ENCODE data around the gene ARMC3. TPM values are rescaled to one million over a fixed set of nuclear protein-coding genes. Genes with fewer than 3 reads are reported as not detected.

Gene ARMC3
- polyA plus RNA-seq, 1 donor from 2014 or later = 0.22 TPM

DNA sequence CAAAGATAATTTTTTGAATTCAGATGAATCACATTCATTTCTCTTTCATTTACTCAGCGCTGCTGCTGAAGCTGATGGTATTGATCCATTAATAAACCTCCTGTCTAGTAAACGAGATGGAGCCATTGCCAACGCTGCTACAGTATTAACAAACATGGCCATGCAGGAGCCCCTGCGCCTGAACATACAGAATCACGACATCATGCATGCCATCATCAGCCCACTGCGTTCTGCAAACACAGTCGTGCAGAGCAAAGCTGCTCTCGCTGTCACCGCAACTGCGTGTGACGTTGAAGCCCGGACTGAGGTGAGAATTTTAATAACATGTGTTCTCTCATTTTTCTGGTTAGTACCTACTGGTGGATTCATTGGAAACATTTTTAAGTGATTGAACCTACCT is 70.2 kb downstream of the ARMC3 start:
- Histone ChIP-seq H3K79me2 (replicated peaks; ENCODE audit: insufficient read depth, low read length) (no peaks in the 10 kb centered on the region), H4K20me1 (ENCODE audit: insufficient read depth) (no peaks in the 10 kb centered on the region), H3K9me3 (ENCODE audit: low read length) (no peaks in the 10 kb centered on the region), H2AFZ (ENCODE audit: low read depth, low read length) (no peak overlapping the region), H3K27me3 (ENCODE audit: insufficient read depth, low read depth, low read length) (no peaks in the 10 kb centered on the region), H3K27ac (ENCODE audit: low read length) (no peak overlapping the region), H3K9ac (ENCODE audit: low read length) (no peak overlapping the region), H3K4me2 (ENCODE audit: low read length) (no peak overlapping the region), H3K9me2 (ENCODE audit: insufficient read depth, low read length) (no peaks in the 10 kb centered on the region), H3F3A (ENCODE audit: insufficient read depth, low read length, poor library complexity, severe bottlenecking) (no peaks in the 10 kb centered on the region), H3K36me3 (ENCODE audit: insufficient read depth, low read length) (no peaks in the 10 kb centered on the region), H3K4me3 (ENCODE audit: low read length) (no peak overlapping the region)
- TF ChIP-seq, protein P1, sequence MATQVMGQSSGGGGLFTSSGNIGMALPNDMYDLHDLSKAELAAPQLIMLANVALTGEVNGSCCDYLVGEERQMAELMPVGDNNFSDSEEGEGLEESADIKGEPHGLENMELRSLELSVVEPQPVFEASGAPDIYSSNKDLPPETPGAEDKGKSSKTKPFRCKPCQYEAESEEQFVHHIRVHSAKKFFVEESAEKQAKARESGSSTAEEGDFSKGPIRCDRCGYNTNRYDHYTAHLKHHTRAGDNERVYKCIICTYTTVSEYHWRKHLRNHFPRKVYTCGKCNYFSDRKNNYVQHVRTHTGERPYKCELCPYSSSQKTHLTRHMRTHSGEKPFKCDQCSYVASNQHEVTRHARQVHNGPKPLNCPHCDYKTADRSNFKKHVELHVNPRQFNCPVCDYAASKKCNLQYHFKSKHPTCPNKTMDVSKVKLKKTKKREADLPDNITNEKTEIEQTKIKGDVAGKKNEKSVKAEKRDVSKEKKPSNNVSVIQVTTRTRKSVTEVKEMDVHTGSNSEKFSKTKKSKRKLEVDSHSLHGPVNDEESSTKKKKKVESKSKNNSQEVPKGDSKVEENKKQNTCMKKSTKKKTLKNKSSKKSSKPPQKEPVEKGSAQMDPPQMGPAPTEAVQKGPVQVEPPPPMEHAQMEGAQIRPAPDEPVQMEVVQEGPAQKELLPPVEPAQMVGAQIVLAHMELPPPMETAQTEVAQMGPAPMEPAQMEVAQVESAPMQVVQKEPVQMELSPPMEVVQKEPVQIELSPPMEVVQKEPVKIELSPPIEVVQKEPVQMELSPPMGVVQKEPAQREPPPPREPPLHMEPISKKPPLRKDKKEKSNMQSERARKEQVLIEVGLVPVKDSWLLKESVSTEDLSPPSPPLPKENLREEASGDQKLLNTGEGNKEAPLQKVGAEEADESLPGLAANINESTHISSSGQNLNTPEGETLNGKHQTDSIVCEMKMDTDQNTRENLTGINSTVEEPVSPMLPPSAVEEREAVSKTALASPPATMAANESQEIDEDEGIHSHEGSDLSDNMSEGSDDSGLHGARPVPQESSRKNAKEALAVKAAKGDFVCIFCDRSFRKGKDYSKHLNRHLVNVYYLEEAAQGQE (IDR thresholded peaks at IDR 0.05; ENCODE audit: borderline replicate concordance) = no peak
- no peak for TF ChIP-seq EZH2 (IDR thresholded peaks at IDR 0.05; ENCODE audit: borderline replicate concordance, insufficient read depth, low read length, poor library complexity, severe bottlenecking)
- TF ChIP-seq MXI1 (conservative IDR thresholded peaks at IDR 0.05; ENCODE audit: poor library complexity, severe bottlenecking) = no peak
- no peak for TF ChIP-seq SMC3 (conservative IDR thresholded peaks at IDR 0.05; ENCODE audit: poor library complexity)
- no peak for TF ChIP-seq RAD21 (conservative IDR thresholded peaks at IDR 0.05)
- no peak for TF ChIP-seq EP300 (conservative IDR thresholded peaks at IDR 0.05; ENCODE audit: poor library complexity, severe bottlenecking)
- no peak for TF ChIP-seq TAF1 (IDR thresholded peaks at IDR 0.05; ENCODE audit: low read depth)
- TF ChIP-seq, protein P2, sequence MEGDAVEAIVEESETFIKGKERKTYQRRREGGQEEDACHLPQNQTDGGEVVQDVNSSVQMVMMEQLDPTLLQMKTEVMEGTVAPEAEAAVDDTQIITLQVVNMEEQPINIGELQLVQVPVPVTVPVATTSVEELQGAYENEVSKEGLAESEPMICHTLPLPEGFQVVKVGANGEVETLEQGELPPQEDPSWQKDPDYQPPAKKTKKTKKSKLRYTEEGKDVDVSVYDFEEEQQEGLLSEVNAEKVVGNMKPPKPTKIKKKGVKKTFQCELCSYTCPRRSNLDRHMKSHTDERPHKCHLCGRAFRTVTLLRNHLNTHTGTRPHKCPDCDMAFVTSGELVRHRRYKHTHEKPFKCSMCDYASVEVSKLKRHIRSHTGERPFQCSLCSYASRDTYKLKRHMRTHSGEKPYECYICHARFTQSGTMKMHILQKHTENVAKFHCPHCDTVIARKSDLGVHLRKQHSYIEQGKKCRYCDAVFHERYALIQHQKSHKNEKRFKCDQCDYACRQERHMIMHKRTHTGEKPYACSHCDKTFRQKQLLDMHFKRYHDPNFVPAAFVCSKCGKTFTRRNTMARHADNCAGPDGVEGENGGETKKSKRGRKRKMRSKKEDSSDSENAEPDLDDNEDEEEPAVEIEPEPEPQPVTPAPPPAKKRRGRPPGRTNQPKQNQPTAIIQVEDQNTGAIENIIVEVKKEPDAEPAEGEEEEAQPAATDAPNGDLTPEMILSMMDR (IDR thresholded peaks at IDR 0.05; ENCODE audit: poor library complexity, severe bottlenecking) = no peak
- no peak for TF ChIP-seq POLR2AphosphoS5 (IDR thresholded peaks at IDR 0.05)

DNA sequence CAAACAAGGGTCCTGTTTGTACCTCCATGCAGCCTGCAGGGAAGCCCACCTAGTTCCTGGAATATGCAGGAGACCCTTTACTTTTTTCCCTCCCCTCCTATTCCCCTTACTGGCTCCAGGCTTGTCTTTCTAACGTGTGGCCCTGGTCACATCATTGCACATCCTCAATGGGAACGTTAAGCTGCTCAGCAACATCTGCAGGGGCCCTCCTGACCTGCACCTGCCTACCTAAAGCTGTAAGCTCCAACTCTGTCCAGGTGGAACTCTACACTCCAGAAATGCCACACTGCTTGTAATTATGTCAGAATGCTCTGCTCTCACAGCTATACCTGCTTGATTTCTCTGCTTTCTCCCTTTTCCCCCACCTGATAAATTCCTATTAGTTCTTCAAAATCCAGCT is 72.1 kb downstream of the ARMC3 start:
- no peak overlapping the region for H3K4me3 ChIP-seq (ENCODE audit: low read length)
- no peaks in the 10 kb centered on the region for H3K79me2 ChIP-seq (replicated peaks; ENCODE audit: insufficient read depth, low read length)
- H3K9me2 ChIP-seq (ENCODE audit: insufficient read depth, low read length) = no peaks in the 10 kb centered on the region
- H3F3A ChIP-seq (ENCODE audit: insufficient read depth, low read length, poor library complexity, severe bottlenecking) = no peaks in the 10 kb centered on the region
- no peaks in the 10 kb centered on the region for H3K27me3 ChIP-seq (ENCODE audit: insufficient read depth, low read depth, low read length)
- no peaks in the 10 kb centered on the region for H3K36me3 ChIP-seq (ENCODE audit: insufficient read depth, low read length)
- H3K9me3 ChIP-seq (ENCODE audit: low read length) = no peaks in the 10 kb centered on the region
- H3K9ac ChIP-seq (ENCODE audit: low read length) = no peak overlapping the region
- no peak overlapping the region for H2AFZ ChIP-seq (ENCODE audit: low read depth, low read length)
- H3K4me2 ChIP-seq (ENCODE audit: low read length) = no peak overlapping the region
- no peak overlapping the region for H3K27ac ChIP-seq (ENCODE audit: low read length)
- H4K20me1 ChIP-seq (ENCODE audit: insufficient read depth) = no peaks in the 10 kb centered on the region
- TF ChIP-seq RAD21 (conservative IDR thresholded peaks at IDR 0.05) = no peak
- TF ChIP-seq, protein P2 (IDR thresholded peaks at IDR 0.05; ENCODE audit: poor library complexity, severe bottlenecking) = no peak
- TF ChIP-seq SMC3 (conservative IDR thresholded peaks at IDR 0.05; ENCODE audit: poor library complexity) = no peak
- TF ChIP-seq EP300 (conservative IDR thresholded peaks at IDR 0.05; ENCODE audit: poor library complexity, severe bottlenecking) = no peak
- no peak for TF ChIP-seq MXI1 (conservative IDR thresholded peaks at IDR 0.05; ENCODE audit: poor library complexity, severe bottlenecking)
- no peak for TF ChIP-seq TAF1 (IDR thresholded peaks at IDR 0.05; ENCODE audit: low read depth)
- TF ChIP-seq EZH2 (IDR thresholded peaks at IDR 0.05; ENCODE audit: borderline replicate concordance, insufficient read depth, low read length, poor library complexity, severe bottlenecking) = no peak
- no peak for TF ChIP-seq POLR2AphosphoS5 (IDR thresholded peaks at IDR 0.05)
- TF ChIP-seq, protein P1 (IDR thresholded peaks at IDR 0.05; ENCODE audit: borderline replicate concordance) = no peak
